ENCODE results near the gene GAGE10. TPM values are rescaled to one million over a fixed set of nuclear protein-coding genes. Genes with fewer than 3 reads are reported as not detected.
A peak's percentile ranks its signal among the peaks of the same experiment; 100 is the strongest.

GAGE10 gene
- total and polyA plus RNA-seq, 3 experiments from 2014 or later, result not detected

- ChIA-PET CTCF (no interaction called here), POLR2A (no interaction called here)
- Mint-ChIP-seq H3K27me3 (peaks cover 0 to 7% of the 10 kb centered on the region in 2 donors), H3K9me3 (peaks cover 0 to 1% (median 0%) of the 10 kb centered on the region in 5 donors), H3K27ac (peak overlapping the region; percentile 48 to 90 (median 78)), H3K4me1 (peaks cover 66 to 89% (median 78%) of the 10 kb centered on the region in 3 donors), H3K4me3 (peak overlapping the region; percentile 34 to 71 (median 41)), H3K36me3 (peaks cover 0 to 6% (median 0%) of the 10 kb centered on the region in 3 donors)
- no peak overlapping the region for H3K27ac ChIP-seq (ENCODE audit: low read depth, low read length)
- no peak for DNase-seq
- no peaks in the 10 kb centered on the region for H3K36me3 ChIP-seq (ENCODE audit: insufficient read depth, low read length)
- H3K9me3 ChIP-seq (ENCODE audit: low read length), result no peaks in the 10 kb centered on the region
- no peak overlapping the region for H3K4me3 ChIP-seq (ENCODE audit: low read length)
- no peaks in the 10 kb centered on the region for H3K27me3 ChIP-seq (ENCODE audit: insufficient read depth, low read length, poor library complexity, severe bottlenecking)
- peaks cover 72% of the 10 kb centered on the region for H3K4me1 ChIP-seq (ENCODE audit: insufficient read depth, low read length)
Observed at GRCh38 chrX:49277535-49277830, 26.0 kb upstream of the GAGE10 start.

- peaks cover 0 to 1% (median 0%) of the 10 kb centered on the region in 5 donors for H3K9me3 Mint-ChIP-seq
- CTCF ChIA-PET, result no interaction called here
- H3K27me3 ChIP-seq (ENCODE audit: insufficient read depth, low read length, poor library complexity, severe bottlenecking), result no peaks in the 10 kb centered on the region
- H3K27me3 Mint-ChIP-seq, result peaks cover 0 to 9% of the 10 kb centered on the region in 2 donors
- H3K4me3 ChIP-seq (ENCODE audit: low read length), result no peak overlapping the region
- peaks cover 72% of the 10 kb centered on the region for H3K4me1 ChIP-seq (ENCODE audit: insufficient read depth, low read length)
- H3K9me3 ChIP-seq (ENCODE audit: low read length), result no peaks in the 10 kb centered on the region
- H3K36me3 Mint-ChIP-seq, result peaks cover 0 to 6% (median 0%) of the 10 kb centered on the region in 3 donors
- peaks cover 61 to 86% (median 72%) of the 10 kb centered on the region in 3 donors for H3K4me1 Mint-ChIP-seq
- no peak for DNase-seq
- H3K4me3 Mint-ChIP-seq, result peak overlapping the region in 5 of 7 donors; percentile 34 to 66 (median 37)
- H3K27ac Mint-ChIP-seq, result peak overlapping the region; percentile 48 to 90 (median 78)
- POLR2A ChIA-PET, result no interaction called here
- H3K36me3 ChIP-seq (ENCODE audit: insufficient read depth, low read length), result no peaks in the 10 kb centered on the region
- H3K27ac ChIP-seq (ENCODE audit: low read depth, low read length), result no peak overlapping the region
Observed at GRCh38 chrX:49278081-49278480, 25.4 kb upstream of the GAGE10 start.

- no peak overlapping the region for H3K4me3 Mint-ChIP-seq
- peaks cover 31% of the 10 kb centered on the region for H3K4me1 ChIP-seq (ENCODE audit: insufficient read depth, low read length)
- no peak overlapping the region for H3K27ac ChIP-seq (ENCODE audit: low read depth, low read length)
- H3K4me1 Mint-ChIP-seq, result peaks cover 24 to 51% (median 33%) of the 10 kb centered on the region in 3 donors
- peak overlapping the region in 4 of 8 donors; percentile 14 to 58 (median 44) for H3K27ac Mint-ChIP-seq
- ChIA-PET POLR2A (no interaction called here), CTCF (no interaction called here)
- H3K36me3 Mint-ChIP-seq, result peaks cover 0 to 7% (median 0%) of the 10 kb centered on the region in 3 donors
- no peaks in the 10 kb centered on the region for H3K27me3 ChIP-seq (ENCODE audit: insufficient read depth, low read length, poor library complexity, severe bottlenecking)
- H3K27me3 Mint-ChIP-seq, result peaks cover 0 to 10% of the 10 kb centered on the region in 2 donors
- H3K4me3 ChIP-seq (ENCODE audit: low read length), result no peak overlapping the region
- no peaks in the 10 kb centered on the region for H3K9me3 ChIP-seq (ENCODE audit: low read length)
- peaks cover 0 to 1% (median 0%) of the 10 kb centered on the region in 5 donors for H3K9me3 Mint-ChIP-seq
- H3K36me3 ChIP-seq (ENCODE audit: insufficient read depth, low read length), result no peaks in the 10 kb centered on the region
- no peak for DNase-seq
Observed at GRCh38 chrX:49282647-49283011, 20.8 kb upstream of the GAGE10 start.

GRCh38 chrX:49284212-49284611 lies 19.2 kb upstream of the GAGE10 start:
- peaks cover 0 to 7% (median 0%) of the 10 kb centered on the region in 3 donors for H3K36me3 Mint-ChIP-seq
- Histone ChIP-seq H3K36me3 (ENCODE audit: insufficient read depth, low read length) (no peaks in the 10 kb centered on the region), H3K27me3 (ENCODE audit: insufficient read depth, low read length, poor library complexity, severe bottlenecking) (no peaks in the 10 kb centered on the region), H3K27ac (ENCODE audit: low read depth, low read length) (no peak overlapping the region), H3K9me3 (ENCODE audit: low read length) (no peaks in the 10 kb centered on the region), H3K4me3 (ENCODE audit: low read length) (no peak overlapping the region), H3K4me1 (ENCODE audit: insufficient read depth, low read length) (peaks cover 24% of the 10 kb centered on the region)
- peaks cover 15 to 50% (median 28%) of the 10 kb centered on the region in 3 donors for H3K4me1 Mint-ChIP-seq
- H3K27ac Mint-ChIP-seq, result no peak overlapping the region
- peaks cover 0 to 1% (median 0%) of the 10 kb centered on the region in 5 donors for H3K9me3 Mint-ChIP-seq
- no peak for DNase-seq
- H3K4me3 Mint-ChIP-seq, result no peak overlapping the region
- peaks cover 0 to 10% of the 10 kb centered on the region in 2 donors for H3K27me3 Mint-ChIP-seq
- POLR2A ChIA-PET, result interaction anchor here (0.6 kb wide), 1 partner anchor 636 kb away, joined by 6 read pairs; no protein-coding TSS in a partner anchor
- CTCF ChIA-PET, result no interaction called here

- no peak overlapping the region for H3K27ac Mint-ChIP-seq
- H3K9me3 ChIP-seq (ENCODE audit: low read length), result no peaks in the 10 kb centered on the region
- peaks cover 13 to 40% (median 22%) of the 10 kb centered on the region in 3 donors for H3K4me1 Mint-ChIP-seq
- H3K27me3 Mint-ChIP-seq, result peaks cover 0 to 7% of the 10 kb centered on the region in 2 donors
- no peak overlapping the region for H3K4me3 Mint-ChIP-seq
- peaks cover 15% of the 10 kb centered on the region for H3K4me1 ChIP-seq (ENCODE audit: insufficient read depth, low read length)
- peaks cover 0 to 7% (median 0%) of the 10 kb centered on the region in 3 donors for H3K36me3 Mint-ChIP-seq
- DNase-seq, result no peak
- ChIA-PET CTCF (no interaction called here), POLR2A (no interaction called here)
- H3K36me3 ChIP-seq (ENCODE audit: insufficient read depth, low read length), result no peaks in the 10 kb centered on the region
- peaks cover 0 to 1% (median 0%) of the 10 kb centered on the region in 5 donors for H3K9me3 Mint-ChIP-seq
- H3K4me3 ChIP-seq (ENCODE audit: low read length), result no peak overlapping the region
- no peaks in the 10 kb centered on the region for H3K27me3 ChIP-seq (ENCODE audit: insufficient read depth, low read length, poor library complexity, severe bottlenecking)
- no peak overlapping the region for H3K27ac ChIP-seq (ENCODE audit: low read depth, low read length)
Observed at GRCh38 chrX:49286136-49286535, 17.3 kb upstream of the GAGE10 start.

- peaks cover 0 to 9% of the 10 kb centered on the region in 2 donors for H3K27me3 Mint-ChIP-seq
- H3K27ac Mint-ChIP-seq, result no peak overlapping the region
- H3K9me3 Mint-ChIP-seq, result peaks cover 0 to 1% (median 0%) of the 10 kb centered on the region in 5 donors
- no peak overlapping the region for H3K4me3 ChIP-seq (ENCODE audit: low read length)
- ChIA-PET CTCF (no interaction called here), POLR2A (no interaction called here)
- DNase-seq, result no peak
- no peaks in the 10 kb centered on the region for H3K9me3 ChIP-seq (ENCODE audit: low read length)
- H3K4me1 ChIP-seq (ENCODE audit: insufficient read depth, low read length), result peaks cover 15% of the 10 kb centered on the region
- no peaks in the 10 kb centered on the region for H3K27me3 ChIP-seq (ENCODE audit: insufficient read depth, low read length, poor library complexity, severe bottlenecking)
- H3K4me3 Mint-ChIP-seq, result no peak overlapping the region
- H3K27ac ChIP-seq (ENCODE audit: low read depth, low read length), result no peak overlapping the region
- H3K36me3 Mint-ChIP-seq, result peaks cover 0 to 7% (median 0%) of the 10 kb centered on the region in 3 donors
- H3K36me3 ChIP-seq (ENCODE audit: insufficient read depth, low read length), result no peaks in the 10 kb centered on the region
- H3K4me1 Mint-ChIP-seq, result peaks cover 13 to 40% (median 22%) of the 10 kb centered on the region in 3 donors
Observed at GRCh38 chrX:49286581-49286980, 16.9 kb upstream of the GAGE10 start.

- Mint-ChIP-seq H3K36me3 (peaks cover 0 to 4% (median 0%) of the 10 kb centered on the region in 3 donors), H3K4me3 (no peak overlapping the region), H3K27ac (peak overlapping the region in 1 of 8 donors; percentile 50), H3K27me3 (peaks cover 0 to 7% of the 10 kb centered on the region in 2 donors), H3K4me1 (peaks cover 17 to 40% (median 25%) of the 10 kb centered on the region in 3 donors), H3K9me3 (no peaks in the 10 kb centered on the region)
- no peaks in the 10 kb centered on the region for H3K9me3 ChIP-seq (ENCODE audit: low read length)
- no peak overlapping the region for H3K27ac ChIP-seq (ENCODE audit: low read depth, low read length)
- no peak overlapping the region for H3K4me3 ChIP-seq (ENCODE audit: low read length)
- CTCF ChIA-PET, result no interaction called here
- DNase-seq, result no peak
- H3K27me3 ChIP-seq (ENCODE audit: insufficient read depth, low read length, poor library complexity, severe bottlenecking), result no peaks in the 10 kb centered on the region
- POLR2A ChIA-PET, result no interaction called here
- peaks cover 18% of the 10 kb centered on the region for H3K4me1 ChIP-seq (ENCODE audit: insufficient read depth, low read length)
- no peaks in the 10 kb centered on the region for H3K36me3 ChIP-seq (ENCODE audit: insufficient read depth, low read length)
Observed at GRCh38 chrX:49287665-49288064, 15.8 kb upstream of the GAGE10 start.

GRCh38 chrX:49290215-49290614 lies 13.2 kb upstream of the GAGE10 start:
- Mint-ChIP-seq H3K27ac (no peak overlapping the region), H3K4me1 (peaks cover 17 to 40% (median 25%) of the 10 kb centered on the region in 3 donors), H3K36me3 (peaks cover 0 to 4% (median 0%) of the 10 kb centered on the region in 3 donors), H3K27me3 (peaks cover 0 to 5% of the 10 kb centered on the region in 2 donors), H3K9me3 (no peaks in the 10 kb centered on the region), H3K4me3 (no peak overlapping the region)
- DNase-seq, result no peak
- POLR2A ChIA-PET, result no interaction called here
- Histone ChIP-seq H3K27ac (ENCODE audit: low read depth, low read length) (no peak overlapping the region), H3K4me1 (ENCODE audit: insufficient read depth, low read length) (peaks cover 19% of the 10 kb centered on the region), H3K27me3 (ENCODE audit: insufficient read depth, low read length, poor library complexity, severe bottlenecking) (no peaks in the 10 kb centered on the region), H3K9me3 (ENCODE audit: low read length) (no peaks in the 10 kb centered on the region), H3K4me3 (ENCODE audit: low read length) (no peak overlapping the region), H3K36me3 (ENCODE audit: insufficient read depth, low read length) (no peaks in the 10 kb centered on the region)
- CTCF ChIA-PET, result no interaction called here
